ENCODE results near the gene BAAT.

DNA sequence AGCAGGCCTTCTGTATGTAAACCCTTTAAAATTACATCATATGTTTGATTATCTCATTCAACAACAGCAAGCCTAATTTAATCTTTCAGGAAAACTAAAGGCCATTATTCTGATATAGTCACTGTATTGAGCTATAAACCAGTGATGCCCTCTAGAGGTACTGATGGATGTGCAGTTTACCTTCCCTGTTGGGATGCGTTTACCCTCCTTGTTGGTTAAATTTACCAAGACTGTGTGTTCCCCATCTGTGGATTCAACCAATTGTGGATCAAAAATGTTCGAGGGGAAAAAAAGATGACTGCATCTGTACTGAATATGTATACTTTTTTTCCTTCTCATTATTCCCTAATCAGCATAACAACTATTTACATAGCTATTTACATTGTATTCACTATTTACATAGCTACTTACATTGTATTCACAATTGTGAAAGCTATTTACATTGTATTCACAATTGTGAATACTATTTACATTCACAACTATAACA, 3.7 kb upstream of the BAAT start:
- no peak for TF ChIP-seq POLR2A (IDR thresholded peaks at IDR 0.05; ENCODE audit: low read depth, low read length)
- no peak for TF ChIP-seq TAF1 (IDR thresholded peaks at IDR 0.05; ENCODE audit: low read depth, low read length)
- no peak for TF ChIP-seq POLR2AphosphoS5 (IDR thresholded peaks at IDR 0.05; ENCODE audit: low read depth, low read length)
